ENCODE data around the gene DCAF4.

GRCh38 chr14:72974661-72975060 lies 48.4 kb downstream of the DCAF4 start:
- TF ChIP-seq PATZ1 (CRISPR knock-in tag; IDR thresholded peaks at IDR 0.05; ENCODE audit: borderline replicate concordance) (no peak), PPARA (CRISPR knock-in tag; IDR thresholded peaks at IDR 0.05; ENCODE audit: borderline replicate concordance) (no peak), CSDC2 (CRISPR knock-in tag; IDR thresholded peaks at IDR 0.05) (no peak), ZFP30 (CRISPR knock-in tag; IDR thresholded peaks at IDR 0.05) (no peak), TCF4 (CRISPR knock-in tag; IDR thresholded peaks at IDR 0.05; ENCODE audit: borderline replicate concordance) (no peak), CREB5 (CRISPR knock-in tag; IDR thresholded peaks at IDR 0.05; ENCODE audit: low read depth) (no peak), CSRNP3 (CRISPR knock-in tag; IDR thresholded peaks at IDR 0.05) (no peak), ZNF8 (CRISPR knock-in tag; IDR thresholded peaks at IDR 0.05) (no peak), ISL1 (CRISPR knock-in tag; IDR thresholded peaks at IDR 0.05) (no peak), POU6F1 (CRISPR knock-in tag; IDR thresholded peaks at IDR 0.05; ENCODE audit: borderline replicate concordance, low read depth) (no peak), SNAI2 (CRISPR knock-in tag; IDR thresholded peaks at IDR 0.05) (no peak), ARNTL (CRISPR knock-in tag; IDR thresholded peaks at IDR 0.05; ENCODE audit: borderline replicate concordance, low read depth) (no peak)
